Thyroid gland (tissue), 4 donors: ENCODE data around the gene PDZD2. TPM values are rescaled to one million over a fixed set of nuclear protein-coding genes. Genes with fewer than 3 reads are reported as not detected.

Experiments
- DNase-seq, 2 donors: peaks; one replicate each; pipeline ENCODE4 v3.0.0-alpha.2; 2019
- H3K27ac ChIP-seq, 3 donors: fragments of 200-600 bp; sonication (generic); 1 replicate in 2 of 3; 2 replicates in 1 of 3; pipeline ENCODE4 v1.5.1; 2016 to 2019; ENCODE audit warnings: mild to moderate bottlenecking in 1 of 3, moderate library complexity in 1 of 3
- H3K27me3 ChIP-seq: fragments of 200-600 bp; sonication (generic); one replicate; pipeline ENCODE4 v1.5.1; 2019
- H3K36me3 ChIP-seq, 2 donors: fragments of 200-600 bp; sonication (generic); one replicate each; pipeline ENCODE4 v1.5.1; 2016 to 2019
- H3K4me1 ChIP-seq, 2 donors: fragments of 200-600 bp; sonication (generic); one replicate each; pipeline ENCODE4 v1.5.1; 2017 to 2019
- H3K4me3 ChIP-seq, 3 donors: fragments of 200-600 bp; sonication (generic); replicated peaks in 1 of 3; 1 replicate in 2 of 3; 2 replicates in 1 of 3; pipeline ENCODE4 v1.5.1; 2016; ENCODE audit warnings: mild to moderate bottlenecking in 1 of 3
- H3K9me3 ChIP-seq: fragments of 200-600 bp; sonication (generic); one replicate; pipeline ENCODE4 v1.5.1; 2017
- CTCF ChIP-seq, 6 experiments: fragments of 200-600 bp in 3 of 6; fragments of 450-650 bp in 3 of 6; sonication (generic) in 3 of 6; IDR thresholded peaks; one replicate each; pipeline ENCODE4 v1.5.1; 2016 to 2019; ENCODE audit warnings: antibody characterized with exemption in 6 of 6, mild to moderate bottlenecking in 2 of 6, inconsistent platforms in 1 of 6, moderate library complexity in 1 of 6
- POLR2A ChIP-seq, 2 donors: fragments of 450-650 bp; IDR thresholded peaks; one replicate each; pipeline ENCODE4 v1.6.1; 2017; ENCODE audit warnings: antibody characterized with exemption in 2 of 2, mild to moderate bottlenecking in 2 of 2, moderate library complexity in 1 of 2
- WGBS, 2 donors: methylation state at CpG; one replicate each; pipeline ENCODE4 v1.1.5; 2017; 5-methylcytosine and 5-hydroxymethylcytosine counted together
- intact Hi-C: fragments of 100-400 bp; cut with DNase I; formaldehyde crosslinking; loops from one replicate; pipeline ENCODE4 v1.15.1; 2023
- total RNA-seq, 4 donors: library from RNA; depleted of rRNA; stranded (reverse); fragments of >200 nt; gene quantifications; one replicate each; pipeline ENCODE4 v1.2.3, GENCODE V29; 2016

Gene PDZD2
- total RNA-seq, 4 donors from 2014 or later, result 1.8 to 4.5 (median 3.9) TPM

GRCh38 chr5:32058997-32059396 is 420.1 kb downstream of the PDZD2 start:
- 95 to 96% methylated on average over 3 of the region's 3 CpGs for WGBS, 2 donors
- no peaks in the 10 kb centered on the region for H3K27me3 ChIP-seq
- H3K9me3 ChIP-seq, result no peaks in the 10 kb centered on the region
- no peaks in the 10 kb centered on the region for H3K4me1 ChIP-seq
- H3K27ac ChIP-seq, result no peak overlapping the region
- intact Hi-C loops, result no loop called here
- H3K4me3 ChIP-seq, result no peak overlapping the region
- no peak for DNase-seq
- no peaks in the 10 kb centered on the region for H3K36me3 ChIP-seq
- TF ChIP-seq CTCF (IDR thresholded peaks at IDR 0.05) (no peak), POLR2A (IDR thresholded peaks at IDR 0.05) (no peak)

GRCh38 chr5:32059761-32060530 is 421.0 kb downstream of the PDZD2 start:
- H3K9me3 ChIP-seq, result no peaks in the 10 kb centered on the region
- H3K27me3 ChIP-seq, result no peaks in the 10 kb centered on the region
- no peaks in the 10 kb centered on the region for H3K4me1 ChIP-seq
- no peaks in the 10 kb centered on the region for H3K36me3 ChIP-seq
- intact Hi-C loops, result no loop called here
- TF ChIP-seq CTCF (IDR thresholded peaks at IDR 0.05) (no peak), POLR2A (IDR thresholded peaks at IDR 0.05) (no peak)
- H3K27ac ChIP-seq, result no peak overlapping the region
- no peak overlapping the region for H3K4me3 ChIP-seq
- no peak for DNase-seq
- 85 to 87% methylated on average over 4 of the region's 4 CpGs for WGBS, 2 donors

GRCh38 chr5:32061236-32061635 is 422.3 kb downstream of the PDZD2 start:
- no peak overlapping the region for H3K4me3 ChIP-seq
- DNase-seq, result no peak
- no peaks in the 10 kb centered on the region for H3K27me3 ChIP-seq
- TF ChIP-seq CTCF (IDR thresholded peaks at IDR 0.05) (no peak), POLR2A (IDR thresholded peaks at IDR 0.05) (no peak)
- 92 to 94% methylated on average over 2 of the region's 2 CpGs for WGBS, 2 donors
- intact Hi-C loops, result no loop called here
- no peaks in the 10 kb centered on the region for H3K9me3 ChIP-seq
- H3K36me3 ChIP-seq, result no peaks in the 10 kb centered on the region
- no peaks in the 10 kb centered on the region for H3K4me1 ChIP-seq
- no peak overlapping the region for H3K27ac ChIP-seq

GRCh38 chr5:32066448-32066847 is 427.5 kb downstream of the PDZD2 start:
- Histone ChIP-seq H3K27ac (no peak overlapping the region), H3K36me3 (no peaks in the 10 kb centered on the region), H3K4me1 (peaks cover 0 to 6% of the 10 kb centered on the region in 2 donors), H3K9me3 (no peaks in the 10 kb centered on the region), H3K4me3 (no peak overlapping the region), H3K27me3 (no peaks in the 10 kb centered on the region)
- intact Hi-C loops, result no loop called here
- 80 to 86% methylated on average over 5 of the region's 5 CpGs for WGBS, 2 donors
- DNase-seq, result no peak
- TF ChIP-seq CTCF (IDR thresholded peaks at IDR 0.05) (no peak), POLR2A (IDR thresholded peaks at IDR 0.05) (no peak)

- intact Hi-C loops, result no loop called here
- no peaks in the 10 kb centered on the region for H3K36me3 ChIP-seq
- WGBS, 2 donors, result 89 to 90% methylated on average over 5 of the region's 5 CpGs
- no peak overlapping the region for H3K27ac ChIP-seq
- no peak overlapping the region for H3K4me3 ChIP-seq
- no peak for DNase-seq
- TF ChIP-seq POLR2A (IDR thresholded peaks at IDR 0.05) (no peak), CTCF (IDR thresholded peaks at IDR 0.05) (no peak)
- H3K4me1 ChIP-seq, result peaks cover 0 to 21% of the 10 kb centered on the region in 2 donors
- H3K27me3 ChIP-seq, result no peaks in the 10 kb centered on the region
- no peaks in the 10 kb centered on the region for H3K9me3 ChIP-seq
Measured at GRCh38 chr5:32067774-32068470, 429.0 kb downstream of the PDZD2 start.
